NB4 (cell line): ENCODE results near the gene GIT2.

ENCODE experiments used
- DNase-seq: peaks from one replicate; pipeline ENCODE4 v3.0.0; 2010; ENCODE audit warnings: low read depth
- H3K4me3 ChIP-seq: one replicate; pipeline ENCODE4 v1.5.1; 2011; ENCODE audit warnings: mild to moderate bottlenecking, low read depth, low read length, moderate library complexity
- MAX ChIP-seq: IDR thresholded peaks from 2 replicates; pipeline ENCODE4 v1.6.1; 2011; ENCODE audit warnings: low read depth, low read length
- MYC ChIP-seq: IDR thresholded peaks from 2 replicates; pipeline ENCODE4 v1.6.1; 2011; ENCODE audit warnings: low read depth, low read length
- POLR2A ChIP-seq: IDR thresholded peaks from 2 replicates; pipeline ENCODE4 v1.6.1; 2011; ENCODE audit warnings: mild to moderate bottlenecking; ENCODE audit not compliant: insufficient read length; ENCODE audit errors: extremely low read depth
- TF ChIP-seq, protein P1 (sequence below): IDR thresholded peaks from one replicate; pipeline ENCODE4 v1.5.1; 2012; ENCODE audit warnings: low read depth, low read length

Gene GIT2

GRCh38 chr12:109940339-109940923 is 55.7 kb downstream of the GIT2 start:
- H3K4me3 ChIP-seq, result no peak overlapping the region
- TF ChIP-seq MAX (no peak), MYC (no peak), POLR2A (no peak)
- TF ChIP-seq, protein P1, sequence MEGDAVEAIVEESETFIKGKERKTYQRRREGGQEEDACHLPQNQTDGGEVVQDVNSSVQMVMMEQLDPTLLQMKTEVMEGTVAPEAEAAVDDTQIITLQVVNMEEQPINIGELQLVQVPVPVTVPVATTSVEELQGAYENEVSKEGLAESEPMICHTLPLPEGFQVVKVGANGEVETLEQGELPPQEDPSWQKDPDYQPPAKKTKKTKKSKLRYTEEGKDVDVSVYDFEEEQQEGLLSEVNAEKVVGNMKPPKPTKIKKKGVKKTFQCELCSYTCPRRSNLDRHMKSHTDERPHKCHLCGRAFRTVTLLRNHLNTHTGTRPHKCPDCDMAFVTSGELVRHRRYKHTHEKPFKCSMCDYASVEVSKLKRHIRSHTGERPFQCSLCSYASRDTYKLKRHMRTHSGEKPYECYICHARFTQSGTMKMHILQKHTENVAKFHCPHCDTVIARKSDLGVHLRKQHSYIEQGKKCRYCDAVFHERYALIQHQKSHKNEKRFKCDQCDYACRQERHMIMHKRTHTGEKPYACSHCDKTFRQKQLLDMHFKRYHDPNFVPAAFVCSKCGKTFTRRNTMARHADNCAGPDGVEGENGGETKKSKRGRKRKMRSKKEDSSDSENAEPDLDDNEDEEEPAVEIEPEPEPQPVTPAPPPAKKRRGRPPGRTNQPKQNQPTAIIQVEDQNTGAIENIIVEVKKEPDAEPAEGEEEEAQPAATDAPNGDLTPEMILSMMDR, result no peak
- DNase-seq, result no peak

GRCh38 chr12:109939504-109939903 is 56.7 kb downstream of the GIT2 start:
- no peak for DNase-seq
- no peak overlapping the region for H3K4me3 ChIP-seq
- no peak for TF ChIP-seq POLR2A
- TF ChIP-seq, protein P1, result no peak
- no peak for TF ChIP-seq MAX
- TF ChIP-seq MYC, result no peak

- TF ChIP-seq, protein P1, result no peak
- no peak for DNase-seq
- no peak overlapping the region for H3K4me3 ChIP-seq
These were observed 57.2 kb downstream of the GIT2 start for GRCh38 chr12:109938947-109939346.

GRCh38 chr12:109937371-109937770 is 58.8 kb downstream of the GIT2 start:
- DNase-seq, result no peak
- no peak for TF ChIP-seq MAX
- TF ChIP-seq MYC, result no peak
- no peak for TF ChIP-seq POLR2A
- TF ChIP-seq, protein P1, result no peak
- no peak overlapping the region for H3K4me3 ChIP-seq

DNA sequence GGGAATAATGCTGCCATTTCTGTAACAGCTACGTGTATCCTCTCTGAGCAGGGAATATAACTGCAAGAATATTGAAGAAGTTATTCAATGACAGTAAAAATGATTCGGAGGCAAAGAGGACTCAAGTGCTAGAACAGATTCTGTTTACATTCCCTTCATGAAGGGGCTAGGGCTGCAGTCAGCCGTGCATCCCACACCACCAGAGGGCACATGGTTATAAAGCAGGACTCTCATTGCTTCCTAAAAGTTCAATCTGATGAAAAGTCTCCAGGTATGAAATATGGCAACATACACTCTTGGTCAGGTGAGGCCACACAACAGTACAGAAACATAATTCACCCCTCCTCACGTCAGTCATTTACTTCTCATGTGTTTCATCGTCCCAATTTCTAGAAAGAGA is 62.1 kb downstream of the GIT2 start:
- no peak for TF ChIP-seq MYC
- TF ChIP-seq, protein P1, result peak; percentile 26
- H3K4me3 ChIP-seq, result no peak overlapping the region
- no peak for DNase-seq

DNA sequence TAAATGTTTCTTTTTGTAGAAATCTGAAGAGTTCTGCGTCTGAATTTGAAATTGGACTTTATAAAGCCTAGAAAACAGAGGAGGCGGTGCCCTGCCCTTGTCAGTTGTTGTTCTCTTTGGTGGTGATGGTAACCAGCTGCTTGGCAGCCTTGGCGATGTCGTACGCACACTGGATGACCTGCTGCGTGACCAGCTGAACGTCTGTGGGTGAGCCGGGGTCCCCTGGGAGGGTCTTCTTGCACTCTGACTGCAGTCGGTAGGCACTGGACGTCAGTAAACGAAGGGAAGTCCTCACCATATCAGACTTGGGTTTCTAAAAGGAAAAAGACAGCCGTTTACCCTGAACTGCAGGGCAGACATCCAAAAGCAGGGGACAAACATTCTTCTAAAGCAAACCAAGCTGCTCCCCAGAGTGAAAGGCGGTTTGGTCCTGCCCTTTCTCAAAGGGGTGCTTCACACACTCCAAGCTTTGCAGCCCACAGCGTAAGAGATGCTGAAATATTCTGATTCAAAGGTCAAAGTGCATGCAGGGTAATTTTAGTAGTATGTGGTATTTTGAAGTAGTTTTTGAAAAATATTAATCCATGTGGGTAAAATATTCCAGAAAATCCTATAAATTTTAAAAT is 63.2 kb downstream of the GIT2 start:
- H3K4me3 ChIP-seq, result no peak overlapping the region
- DNase-seq, result no peak
- TF ChIP-seq MYC (no peak), POLR2A (no peak), MAX (no peak)
- TF ChIP-seq, protein P1, result no peak
